UCSD-AML1 (cell line): ENCODE results near the gene NECTIN2.
"Not testable (repeated sequence)": the region's sequence is repeated elsewhere in the genome, so short reads cannot be mapped to it uniquely, and the experiment has no call there.

Experiments
- DNase-seq: peaks from one replicate; lab custom pipeline; 2025; ENCODE audit not compliant: unreplicated experiment; lab: John Stamatoyannopoulos, UW

Gene NECTIN2

GRCh38 chr19:44848812-44849447 lies 2.8 kb downstream of the NECTIN2 start:
- no peak for DNase-seq

- no peak for DNase-seq
Observed at GRCh38 chr19:44850641-44851109, 4.6 kb downstream of the NECTIN2 start.

GRCh38 chr19:44851427-44851826 lies 5.3 kb downstream of the NECTIN2 start:
- peak; percentile 52 for DNase-seq

GRCh38 chr19:44855606-44856005 lies 9.5 kb downstream of the NECTIN2 start:
- no peak for DNase-seq

- DNase-seq, result peak; percentile 81
Observed at GRCh38 chr19:44856421-44857083, 10.5 kb downstream of the NECTIN2 start.

- DNase-seq, result no peak
Observed at GRCh38 chr19:44857837-44858236, 11.7 kb downstream of the NECTIN2 start.

- DNase-seq, result not testable (repeated sequence)
Observed at GRCh38 chr19:44861576-44861975, 15.5 kb downstream of the NECTIN2 start.

- no peak for DNase-seq
Observed at GRCh38 chr19:44863990-44864389, 17.9 kb downstream of the NECTIN2 start.

GRCh38 chr19:44865196-44865767 lies 19.2 kb downstream of the NECTIN2 start:
- no peak for DNase-seq

- no peak for DNase-seq
Observed at GRCh38 chr19:44866664-44867063, 20.6 kb downstream of the NECTIN2 start.

- DNase-seq, result no peak
Observed at GRCh38 chr19:44867578-44867977, 21.5 kb downstream of the NECTIN2 start.

GRCh38 chr19:44869733-44870470 lies 23.8 kb downstream of the NECTIN2 start:
- peak; percentile 17 for DNase-seq

GRCh38 chr19:44871809-44872208 lies 25.7 kb downstream of the NECTIN2 start:
- DNase-seq, result no peak

GRCh38 chr19:44872661-44873060 lies 26.6 kb downstream of the NECTIN2 start:
- no peak for DNase-seq

- no peak for DNase-seq
Observed at GRCh38 chr19:44874317-44874716, 28.2 kb downstream of the NECTIN2 start.

- DNase-seq, result no peak
Observed at GRCh38 chr19:44875666-44876451, 29.8 kb downstream of the NECTIN2 start.

GRCh38 chr19:44876930-44877535 lies 30.9 kb downstream of the NECTIN2 start:
- peak; percentile 18 for DNase-seq

GRCh38 chr19:44878120-44878865 lies 32.2 kb downstream of the NECTIN2 start:
- no peak for DNase-seq

- DNase-seq, result no peak
Observed at GRCh38 chr19:44879309-44880065, 33.4 kb downstream of the NECTIN2 start.
